ENCODE data around the gene AFF3. TPM values are rescaled to one million over a fixed set of nuclear protein-coding genes. Genes with fewer than 3 reads are reported as not detected.

AFF3 gene
- total and polyA plus RNA-seq, 2 of the 13 experiments (the other 11 are each of a cell fraction or from before 2014, with no cell fraction given) = not detected

- in situ Hi-C loops (cut with HindIII; ENCODE audit: extremely low pct_ligation_motif_present, low pct_unique_long_range_greater_than_20kb) = no loop called here
- ATAC-seq = no peak
- FAIRE-seq = no peak
- Histone ChIP-seq H3K9me3 (ENCODE audit: low read length) (no peaks in the 10 kb centered on the region), H3K79me2 (ENCODE audit: insufficient read depth, low read length) (no peaks in the 10 kb centered on the region), H3K27me3 (ENCODE audit: control insufficient read depth in 1 of 2, insufficient read depth in 2 of 2, low read length in 2 of 2) (peaks cover 0 to 4% of the 10 kb centered on the region in 2 experiments; a peak in 2 of 5 replicates), H3K4me3 (replicated peaks in 1 of 3; ENCODE audit: insufficient read depth in 1 of 3, low read depth in 2 of 3, low read length in 3 of 3) (no peak overlapping the region), H4K20me1 (ENCODE audit: insufficient read depth, low read length) (no peaks in the 10 kb centered on the region), H3K9ac (ENCODE audit: insufficient read depth, low read depth, low read length) (no peak overlapping the region), H3K36me3 (replicated peaks in 1 of 2; ENCODE audit: control insufficient read depth in 1 of 2, insufficient read depth in 2 of 2, low read length in 2 of 2) (no peaks in the 10 kb centered on the region), H3K4me1 (ENCODE audit: insufficient read depth, low read length) (no peaks in the 10 kb centered on the region), H3K27ac (ENCODE audit: extremely low read length, insufficient read depth, low read length) (no peak overlapping the region), H3K4me2 (ENCODE audit: low read depth, low read length) (no peak overlapping the region), H2AFZ (ENCODE audit: low read length) (no peak overlapping the region)
- BruUV-seq (replicated peaks) = no TSS peak
- TF ChIP-seq ZNF225 (CRISPR knock-in tag; IDR thresholded peaks at IDR 0.05) = no peak
- TF ChIP-seq GLI4 (CRISPR knock-in tag; IDR thresholded peaks at IDR 0.05; ENCODE audit: borderline replicate concordance) = no peak
- no peak for TF ChIP-seq ZNF432 (CRISPR knock-in tag; IDR thresholded peaks at IDR 0.05; ENCODE audit: borderline replicate concordance)
- no peak for TF ChIP-seq UBTF (CRISPR knock-in tag; IDR thresholded peaks at IDR 0.05)
- no peak for TF ChIP-seq FOXA1 (IDR thresholded peaks at IDR 0.05)
- no peak for TF ChIP-seq FOXA1 (CRISPR knock-in tag; IDR thresholded peaks at IDR 0.05)
- TF ChIP-seq, protein P1, sequence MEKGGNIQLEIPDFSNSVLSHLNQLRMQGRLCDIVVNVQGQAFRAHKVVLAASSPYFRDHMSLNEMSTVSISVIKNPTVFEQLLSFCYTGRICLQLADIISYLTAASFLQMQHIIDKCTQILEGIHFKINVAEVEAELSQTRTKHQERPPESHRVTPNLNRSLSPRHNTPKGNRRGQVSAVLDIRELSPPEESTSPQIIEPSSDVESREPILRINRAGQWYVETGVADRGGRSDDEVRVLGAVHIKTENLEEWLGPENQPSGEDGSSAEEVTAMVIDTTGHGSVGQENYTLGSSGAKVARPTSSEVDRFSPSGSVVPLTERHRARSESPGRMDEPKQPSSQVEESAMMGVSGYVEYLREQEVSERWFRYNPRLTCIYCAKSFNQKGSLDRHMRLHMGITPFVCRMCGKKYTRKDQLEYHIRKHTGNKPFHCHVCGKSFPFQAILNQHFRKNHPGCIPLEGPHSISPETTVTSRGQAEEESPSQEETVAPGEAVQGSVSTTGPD (CRISPR knock-in tag; IDR thresholded peaks at IDR 0.05) = no peak
- 29% methylated on average over 8 of the region's 8 CpGs for WGBS (ENCODE audit: low lambda C conversion rate)
- intact Hi-C loops (cut with micrococcal nuclease; ENCODE audit: unreplicated experiment) = no loop called here
- DNase-seq (ENCODE audit: low spot score) = no peak
- ChIA-PET POLR2A (no interaction called here), CTCF (ENCODE audit: low intra/inter-chr PET ratio, low total read pairs) (no interaction called here)
These were observed 16.2 kb downstream of the AFF3 start for GRCh38 chr2:100126201-100126600.

All from HepG2 (cell line).